HepG2 (cell line): ENCODE measurements around the gene POU6F1. TPM values are rescaled to one million over a fixed set of nuclear protein-coding genes. Genes with fewer than 3 reads are reported as not detected.

Experiments
- ATAC-seq: fragments of 200-7000 bp; cut with Tn5 transposase; 3 replicates; pipeline ENCODE4 v1.9.1; 2020; ENCODE audit warnings: mild to moderate bottlenecking, moderate library complexity
- BruUV-seq: library from RNA; stranded (reverse); fragments of 400-500 nt; replicated peaks from 2 replicates; lab custom pipeline; 2021; lab: Mats Ljungman, UMichigan
- CTCF ChIA-PET: fragments of 300-600 bp; formaldehyde crosslinking; extraction: SDS; loops from one replicate; lab custom pipeline; 2021; ENCODE audit warnings: low total read pairs, inconsistent platforms, low intra/inter-chr PET ratio; lab: Yijun Ruan, JAX
- POLR2A ChIA-PET: fragments of 350-600 bp; sonication (Branson Sonifier 250); formaldehyde crosslinking; loops from one replicate; lab custom pipeline; 2020; ENCODE audit warnings: antibody characterized with exemption, inconsistent platforms; lab: Yijun Ruan, JAX
- DNase-seq: peaks from one replicate; pipeline ENCODE4 v3.0.0-alpha.2; 2015; ENCODE audit warnings: low spot score
- FAIRE-seq: peaks from 3 replicates; lab custom pipeline; 2011; peaks lifted over from hg19 to GRCh38; lab: Jason Lieb, UNC
- H2AFZ ChIP-seq: one replicate; pipeline ENCODE4 v1.6.1; 2011; ENCODE audit warnings: low read length, inconsistent platforms
- H3K27ac ChIP-seq: fragments of 300-600 bp; 3 replicates; pipeline ENCODE4 v1.8.0; 2011; ENCODE audit warnings: mixed run types, mild to moderate bottlenecking, mixed read lengths, low read length, inconsistent platforms; ENCODE audit not compliant: insufficient read depth; ENCODE audit errors: extremely low read length
- H3K27me3 ChIP-seq, 2 experiments: fragments of 200-600 bp in 1 of 2; 2 replicates in 1 of 2; 3 replicates in 1 of 2; pipeline versions ENCODE4 v1.6.0 to v1.8.0; 2011; ENCODE audit warnings: low read length in 2 of 2, mild to moderate bottlenecking in 2 of 2, moderate library complexity in 2 of 2, inconsistent platforms in 1 of 2; ENCODE audit not compliant: insufficient read depth in 2 of 2, control insufficient read depth in 1 of 2
- H3K36me3 ChIP-seq, 2 experiments: fragments of 200-600 bp in 1 of 2; replicated peaks in 1 of 2; 2 replicates in 1 of 2; 3 replicates in 1 of 2; pipeline versions ENCODE4 v1.5.1 to v1.8.0; 2011; ENCODE audit warnings: low read length in 2 of 2, inconsistent platforms in 1 of 2; ENCODE audit not compliant: insufficient read depth in 2 of 2, control insufficient read depth in 1 of 2
- H3K4me1 ChIP-seq: 2 replicates; pipeline ENCODE4 v1.5.1; 2012; ENCODE audit warnings: low read length, inconsistent platforms; ENCODE audit not compliant: insufficient read depth
- H3K4me2 ChIP-seq: 2 replicates; pipeline ENCODE4 v1.6.0; 2011; ENCODE audit warnings: low read depth, low read length, inconsistent platforms
- H3K4me3 ChIP-seq, 3 experiments: fragments of 200-600 bp in 1 of 3; sonication (generic), shearing (Covaris generic) in 1 of 3; replicated peaks in 1 of 3; 2 replicates each; pipeline ENCODE4 v1.5.1; 2011 to 2016; ENCODE audit warnings: low read length in 3 of 3, inconsistent platforms in 2 of 3, low read depth in 2 of 3, mild to moderate bottlenecking in 2 of 3, control low read depth in 1 of 3, mixed read lengths in 1 of 3; ENCODE audit not compliant: insufficient read depth in 1 of 3
- H3K79me2 ChIP-seq: one replicate; pipeline ENCODE4 v1.6.1; 2011; ENCODE audit warnings: low read length, inconsistent platforms; ENCODE audit not compliant: insufficient read depth
- H3K9ac ChIP-seq: 2 replicates; pipeline ENCODE4 v1.6.0; 2011; ENCODE audit warnings: mild to moderate bottlenecking, low read depth, low read length, inconsistent platforms; ENCODE audit not compliant: insufficient read depth
- H3K9me3 ChIP-seq: 2 replicates; pipeline ENCODE4 v1.5.1; 2012; ENCODE audit warnings: mild to moderate bottlenecking, low read length
- H4K20me1 ChIP-seq: 2 replicates; pipeline ENCODE4 v1.6.0; 2011; ENCODE audit warnings: inconsistent platforms, mild to moderate bottlenecking, low read length, moderate library complexity; ENCODE audit not compliant: insufficient read depth
- FOXM1 ChIP-seq: sonication (generic); formaldehyde crosslinking; IDR thresholded peaks from 2 replicates; pipeline ENCODE4 v1.5.0; 2020; ENCODE audit warnings: missing genetic modification reagents
- SATB2 ChIP-seq: sonication (generic); formaldehyde crosslinking; IDR thresholded peaks from 2 replicates; pipeline ENCODE4 v1.5.0; 2020; ENCODE audit warnings: missing genetic modification reagents
- SMC3 ChIP-seq: IDR thresholded peaks from 2 replicates; pipeline ENCODE4 v1.6.1; 2011; ENCODE audit warnings: low read length, improper control_type of control experiment
- ZBTB42 ChIP-seq: sonication (generic); formaldehyde crosslinking; IDR thresholded peaks from 2 replicates; pipeline ENCODE4 v1.5.0; 2020; ENCODE audit warnings: mild to moderate bottlenecking, missing genetic modification reagents
- ZNF879 ChIP-seq: sonication (generic); formaldehyde crosslinking; IDR thresholded peaks from 2 replicates; pipeline ENCODE4 v1.8.1; 2023; ENCODE audit warnings: missing genetic modification reagents
- WGBS: methylation state at CpG from one replicate; pipeline ENCODE4 v1.1.6; 2017; ENCODE audit warnings: low lambda C conversion rate; 5-methylcytosine and 5-hydroxymethylcytosine counted together
- in situ Hi-C: cut with HindIII; loops from 2 replicates; pipeline ENCODE4 v1.10.0; 2017; ENCODE audit warnings: low pct_unique_long_range_greater_than_20kb; ENCODE audit not compliant: extremely low pct_ligation_motif_present
- intact Hi-C: fragments of 100-400 bp; cut with micrococcal nuclease; formaldehyde crosslinking; loops from one replicate; pipeline ENCODE4 v1.10.0; 2022; ENCODE audit not compliant: unreplicated experiment
- polyA plus RNA-seq, 8 experiments: library from polyadenylated mRNA; depleted of rRNA in 3 of 8; stranded (reverse) in 7 of 8; unstranded in 1 of 8; fragments of >200 nt; fragmentation: Illumina TruSeq in 4 of 8; extraction: Trizol in 4 of 8; gene quantifications; 2 replicates each; pipeline versions ENCODE4 v1.2.1 to v1.2.3, GENCODE V29; 2011 to 2016; ENCODE audit warnings: low read depth in 4 of 8, missing spikeins in 1 of 8, mixed read lengths in 1 of 8; ENCODE audit not compliant: insufficient read depth in 1 of 8
- total RNA-seq, 5 experiments: library from RNA; depleted of rRNA; stranded (reverse); fragments of >200 nt; fragmentation: Illumina TruSeq; extraction: Trizol; gene quantifications; 2 replicates each; pipeline ENCODE4 v1.2.3, GENCODE V29; 2016; ENCODE audit warnings: low read depth in 1 of 5

Gene POU6F1
- total and polyA plus RNA-seq, 2 of the 13 experiments (the other 11 are each of a cell fraction or from before 2014, with no cell fraction given) = 0.48 to 0.51 TPM

DNA sequence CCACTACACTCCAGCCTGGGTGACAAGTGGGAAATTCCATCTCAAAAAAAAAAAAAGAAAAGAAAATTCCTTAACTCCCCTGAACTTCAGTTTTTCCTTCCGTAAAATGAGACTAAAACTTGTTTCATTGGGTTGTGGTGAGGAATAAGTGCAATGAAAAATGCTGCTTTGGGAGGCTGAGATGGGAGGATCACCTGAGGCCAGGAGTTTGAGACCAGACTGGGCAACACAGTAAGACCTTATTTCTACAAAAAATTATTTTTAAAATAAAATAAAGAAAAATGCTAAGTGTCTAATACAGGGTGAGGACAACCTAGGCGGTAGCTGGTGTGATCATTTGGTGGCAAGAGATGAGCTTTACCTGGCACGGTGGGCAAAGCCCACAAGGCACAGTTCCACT, 45.5 kb upstream of the POU6F1 start:
- no peak overlapping the region for H3K4me3 ChIP-seq

GRCh38 chr12:51262758-51263177, 44.9 kb upstream of the POU6F1 start:
- TF ChIP-seq ZBTB42 (no peak), SMC3 (0 out of 2 replicates have a peak, but pooled peaks have one; percentile 16)
- ChIA-PET CTCF (no interaction called here), POLR2A (no interaction called here)
- FAIRE-seq = no peak
- H3K27me3 ChIP-seq = no peaks in the 10 kb centered on the region; a peak in 1 of 5 replicates
- no peak overlapping the region for H3K4me2 ChIP-seq
- no peak overlapping the region for H2AFZ ChIP-seq
- H4K20me1 ChIP-seq = no peaks in the 10 kb centered on the region
- H3K4me3 ChIP-seq = no peak overlapping the region
- ATAC-seq = no peak; the same call in 2 of the 3 replicates
- no TSS peak for BruUV-seq
- intact Hi-C loops = no loop called here
- WGBS = 82% methylated on average over 7 of the region's 7 CpGs
- H3K79me2 ChIP-seq = no peaks in the 10 kb centered on the region
- no peaks in the 10 kb centered on the region; a peak in 1 of 5 replicates for H3K36me3 ChIP-seq
- no peak overlapping the region for H3K9ac ChIP-seq
- in situ Hi-C loops = no loop called here
- peaks cover 14% of the 10 kb centered on the region; the same call in 1 of the 2 replicates for H3K4me1 ChIP-seq
- H3K27ac ChIP-seq = no peak overlapping the region
- H3K9me3 ChIP-seq = no peaks in the 10 kb centered on the region
- no peak for DNase-seq

More for the DNA sequence above, 45.5 kb upstream of the POU6F1 start:
- no peak overlapping the region for H2AFZ ChIP-seq
- intact Hi-C loops = no loop called here
- ChIA-PET POLR2A (no interaction called here), CTCF (no interaction called here)
- H3K79me2 ChIP-seq = no peaks in the 10 kb centered on the region
- H3K4me2 ChIP-seq = no peak overlapping the region
- TF ChIP-seq SATB2 = no peak
- TF ChIP-seq FOXM1 (CRISPR knock-in tag) = no peak
- no peak for TF ChIP-seq ZNF879 (CRISPR knock-in tag)
- no peak for ATAC-seq
- no TSS peak for BruUV-seq
- H3K4me1 ChIP-seq = peaks cover 14% of the 10 kb centered on the region; the same call in 1 of the 2 replicates
- WGBS = 97% methylated on average over 3 of the region's 3 CpGs
- H3K36me3 ChIP-seq = no peaks in the 10 kb centered on the region; a peak in 1 of 5 replicates
- no peak overlapping the region for H3K9ac ChIP-seq
- no peak for FAIRE-seq
- H3K27ac ChIP-seq = no peak overlapping the region
- in situ Hi-C loops = no loop called here
- no peaks in the 10 kb centered on the region for H4K20me1 ChIP-seq
- H3K9me3 ChIP-seq = no peaks in the 10 kb centered on the region
- H3K27me3 ChIP-seq = no peaks in the 10 kb centered on the region; a peak in 1 of 5 replicates
- DNase-seq = no peak
